BLaER1 (cell line): ENCODE data around the gene SLC1A4.

Experiments used
- H3K27ac ChIP-seq: shearing (Covaris generic); formaldehyde crosslinking; 2 replicates; pipeline ENCODE4 v1.8.1; 2022
- H3K27me3 ChIP-seq: shearing (Covaris generic); formaldehyde crosslinking; 2 replicates; pipeline ENCODE4 v1.8.1; 2022
- H3K36me3 ChIP-seq: shearing (Covaris generic); formaldehyde crosslinking; 2 replicates; pipeline ENCODE4 v1.8.1; 2022
- H3K4me1 ChIP-seq: shearing (Covaris generic); formaldehyde crosslinking; 2 replicates; pipeline ENCODE4 v1.8.1; 2022
- H3K4me2 ChIP-seq: shearing (Covaris generic); formaldehyde crosslinking; 2 replicates; pipeline ENCODE4 v1.8.1; 2022
- H3K4me3 ChIP-seq: shearing (Covaris generic); formaldehyde crosslinking; 2 replicates; pipeline ENCODE4 v1.8.1; 2022
- H3K9ac ChIP-seq: shearing (Covaris generic); formaldehyde crosslinking; 2 replicates; pipeline ENCODE4 v1.8.1; 2022
- H3K9me3 ChIP-seq: shearing (Covaris generic); formaldehyde crosslinking; 2 replicates; pipeline ENCODE4 v1.8.1; 2022
- H4K20me1 ChIP-seq: shearing (Covaris generic); formaldehyde crosslinking; 2 replicates; pipeline ENCODE4 v1.8.1; 2022
- Cebpa-rat ChIP-seq: shearing (Covaris generic); IDR thresholded peaks from 2 replicates; pipeline ENCODE4 v1.8.1; 2022

Gene SLC1A4

DNA sequence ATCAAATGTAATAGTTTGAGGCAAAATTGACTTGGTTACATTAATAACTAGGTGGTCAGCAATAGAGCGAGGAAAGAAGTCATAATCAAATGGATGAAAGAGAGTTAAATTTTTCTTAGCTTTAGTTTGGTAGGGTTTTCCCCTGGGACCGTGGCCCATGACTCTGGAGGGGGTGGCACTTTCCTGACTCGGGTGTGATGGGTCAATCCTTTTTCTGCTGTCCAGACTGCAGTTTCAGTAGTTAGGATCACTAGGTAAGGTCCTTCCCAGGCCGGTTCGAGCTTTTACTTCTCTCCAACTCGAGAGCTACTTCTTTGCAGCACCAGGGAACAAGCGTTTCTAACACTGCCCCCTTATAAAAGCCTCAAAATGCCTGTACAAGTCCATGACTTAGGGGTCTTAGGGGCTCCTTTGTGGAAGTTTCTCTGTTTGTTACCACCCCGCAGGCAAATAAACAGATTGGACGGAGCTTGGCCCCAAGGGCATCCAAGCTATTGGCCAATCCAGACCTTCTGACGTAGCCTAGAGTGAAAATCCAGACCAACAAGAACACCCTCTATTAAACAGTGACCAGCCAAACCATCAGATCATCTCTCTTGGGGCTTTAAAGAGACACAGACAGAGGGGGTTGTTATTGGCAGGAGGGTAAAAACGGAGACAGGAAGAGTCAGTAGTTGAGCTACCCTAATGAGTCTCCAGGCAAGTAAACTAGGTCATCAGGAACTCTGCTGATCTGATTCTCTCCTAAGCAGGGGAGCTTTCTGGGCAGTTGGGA, 57.6 kb downstream of the SLC1A4 start:
- Histone ChIP-seq H3K36me3 (peaks cover 49% of the 10 kb centered on the region), H3K4me2 (peak overlapping the region; percentile 44), H3K9me3 (peaks cover 53% of the 10 kb centered on the region), H3K27ac (no peak overlapping the region), H4K20me1 (no peaks in the 10 kb centered on the region), H3K27me3 (no peaks in the 10 kb centered on the region), H3K4me3 (no peak overlapping the region), H3K9ac (no peak overlapping the region), H3K4me1 (peaks cover 49% of the 10 kb centered on the region)
- TF ChIP-seq Cebpa-rat = no peak

DNA sequence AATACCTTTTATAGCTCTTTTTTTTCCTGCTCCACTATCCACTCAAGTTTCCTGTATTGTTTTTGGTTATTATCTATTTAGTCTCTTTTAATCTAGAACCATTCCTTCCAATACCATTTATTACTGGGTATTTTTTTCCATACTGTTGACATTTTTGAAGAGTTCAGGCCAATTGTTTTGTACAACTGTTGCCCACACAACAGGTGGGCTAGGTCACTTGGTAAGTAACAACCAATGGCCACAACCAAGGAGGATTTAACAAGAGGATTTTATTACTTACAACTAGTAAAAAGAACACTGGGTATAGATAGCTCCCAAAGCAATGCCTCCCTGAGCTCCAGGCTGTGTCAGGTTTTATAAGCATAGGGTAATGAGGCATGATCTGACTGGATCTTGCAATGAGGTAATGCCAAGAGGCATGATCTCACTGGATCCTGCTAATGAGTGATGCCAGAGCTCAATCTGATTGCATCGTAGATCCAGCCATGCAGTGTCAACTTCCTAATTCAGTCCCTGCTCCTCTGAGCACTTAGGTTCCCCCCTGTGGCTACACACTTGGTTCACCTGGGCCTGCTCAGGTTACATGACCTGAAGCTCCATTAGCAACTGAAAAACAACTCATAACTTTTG, 59.9 kb downstream of the SLC1A4 start:
- H3K4me1 ChIP-seq = peaks cover 46% of the 10 kb centered on the region
- H3K27me3 ChIP-seq = no peaks in the 10 kb centered on the region
- TF ChIP-seq Cebpa-rat = no peak
- no peak overlapping the region for H3K4me3 ChIP-seq
- H4K20me1 ChIP-seq = no peaks in the 10 kb centered on the region
- H3K27ac ChIP-seq = no peak overlapping the region
- peaks cover 50% of the 10 kb centered on the region for H3K9me3 ChIP-seq
- H3K36me3 ChIP-seq = peaks cover 46% of the 10 kb centered on the region
- no peak overlapping the region for H3K9ac ChIP-seq
- H3K4me2 ChIP-seq = no peak overlapping the region

DNA sequence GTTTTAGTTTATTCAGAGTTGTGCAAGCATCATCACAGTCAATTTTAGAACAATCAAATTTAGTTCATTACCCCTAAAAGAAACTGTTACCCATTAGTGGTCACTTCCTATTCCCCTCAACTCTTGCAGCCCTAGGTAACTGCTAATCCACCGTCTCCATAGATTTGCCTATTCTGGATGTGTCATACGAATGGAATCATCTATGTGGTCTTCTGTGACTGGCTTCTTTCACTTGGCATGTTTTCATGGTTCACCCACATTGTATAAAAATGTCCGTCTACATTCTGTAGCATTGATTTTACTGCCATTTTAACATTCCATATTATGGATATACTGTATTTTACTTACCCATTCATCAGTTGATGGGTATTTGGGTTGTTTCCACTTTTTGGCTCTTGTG, 61.7 kb downstream of the SLC1A4 start:
- Histone ChIP-seq H3K9me3 (peaks cover 32% of the 10 kb centered on the region), H3K9ac (no peak overlapping the region), H3K36me3 (peaks cover 29% of the 10 kb centered on the region), H3K27ac (no peak overlapping the region), H3K4me3 (no peak overlapping the region), H3K4me2 (no peak overlapping the region), H3K4me1 (peaks cover 54% of the 10 kb centered on the region), H3K27me3 (no peaks in the 10 kb centered on the region), H4K20me1 (no peaks in the 10 kb centered on the region)
- no peak for TF ChIP-seq Cebpa-rat

GRCh38 chr2:65053199-65053598, 64.0 kb downstream of the SLC1A4 start:
- no peaks in the 10 kb centered on the region for H3K27me3 ChIP-seq
- H3K36me3 ChIP-seq = peaks cover 9% of the 10 kb centered on the region
- H3K27ac ChIP-seq = no peak overlapping the region
- peak overlapping the region; percentile 95 for H3K4me2 ChIP-seq
- H4K20me1 ChIP-seq = peaks cover 8% of the 10 kb centered on the region
- peaks cover 22% of the 10 kb centered on the region for H3K9me3 ChIP-seq
- H3K4me1 ChIP-seq = peaks cover 47% of the 10 kb centered on the region
- H3K9ac ChIP-seq = no peak overlapping the region
- no peak for TF ChIP-seq Cebpa-rat
- H3K4me3 ChIP-seq = no peak overlapping the region

DNA sequence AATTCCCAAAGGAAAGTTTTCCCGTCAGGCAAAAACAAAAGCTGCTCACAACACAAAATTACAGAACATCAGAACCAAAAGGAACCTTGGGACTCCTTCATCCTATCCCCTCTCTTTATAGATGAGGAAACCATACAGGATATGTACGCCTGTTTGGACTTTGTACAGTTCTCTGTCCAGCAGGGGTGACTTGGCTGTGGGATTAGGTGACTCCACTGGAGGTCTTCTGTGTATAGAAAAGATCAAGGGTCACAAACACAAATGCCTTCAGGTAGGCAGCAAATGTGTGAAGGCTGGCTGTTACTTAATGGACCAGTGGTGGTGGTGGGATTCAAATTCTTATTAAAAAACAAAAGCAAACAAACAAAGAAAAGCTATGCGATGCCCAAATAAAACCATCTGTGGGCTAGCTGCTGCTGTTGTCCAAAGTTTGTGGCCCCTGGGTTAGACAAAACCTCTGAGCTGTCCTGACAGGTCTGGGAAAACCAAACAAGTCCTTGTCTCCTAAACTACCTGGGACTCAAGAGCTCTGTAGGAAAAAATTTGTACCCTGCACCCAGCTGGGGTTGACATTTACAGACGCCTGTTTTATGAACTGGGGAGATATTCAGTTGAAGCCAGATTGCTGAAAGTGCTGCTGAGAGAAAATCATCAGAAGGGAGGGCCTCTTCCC, 65.7 kb downstream of the SLC1A4 start:
- no peaks in the 10 kb centered on the region for H3K27me3 ChIP-seq
- H3K36me3 ChIP-seq = peaks cover 9% of the 10 kb centered on the region
- peaks cover 25% of the 10 kb centered on the region for H4K20me1 ChIP-seq
- peaks cover 13% of the 10 kb centered on the region for H3K9me3 ChIP-seq
- TF ChIP-seq Cebpa-rat = no peak
- peak overlapping the region; percentile 95 for H3K4me2 ChIP-seq
- H3K4me3 ChIP-seq = peak overlapping the region; percentile 91
- H3K27ac ChIP-seq = no peak overlapping the region
- H3K4me1 ChIP-seq = peaks cover 64% of the 10 kb centered on the region
- 0 out of 2 replicates have a peak overlapping the region, but pooled peaks have one; percentile 75 for H3K9ac ChIP-seq

DNA sequence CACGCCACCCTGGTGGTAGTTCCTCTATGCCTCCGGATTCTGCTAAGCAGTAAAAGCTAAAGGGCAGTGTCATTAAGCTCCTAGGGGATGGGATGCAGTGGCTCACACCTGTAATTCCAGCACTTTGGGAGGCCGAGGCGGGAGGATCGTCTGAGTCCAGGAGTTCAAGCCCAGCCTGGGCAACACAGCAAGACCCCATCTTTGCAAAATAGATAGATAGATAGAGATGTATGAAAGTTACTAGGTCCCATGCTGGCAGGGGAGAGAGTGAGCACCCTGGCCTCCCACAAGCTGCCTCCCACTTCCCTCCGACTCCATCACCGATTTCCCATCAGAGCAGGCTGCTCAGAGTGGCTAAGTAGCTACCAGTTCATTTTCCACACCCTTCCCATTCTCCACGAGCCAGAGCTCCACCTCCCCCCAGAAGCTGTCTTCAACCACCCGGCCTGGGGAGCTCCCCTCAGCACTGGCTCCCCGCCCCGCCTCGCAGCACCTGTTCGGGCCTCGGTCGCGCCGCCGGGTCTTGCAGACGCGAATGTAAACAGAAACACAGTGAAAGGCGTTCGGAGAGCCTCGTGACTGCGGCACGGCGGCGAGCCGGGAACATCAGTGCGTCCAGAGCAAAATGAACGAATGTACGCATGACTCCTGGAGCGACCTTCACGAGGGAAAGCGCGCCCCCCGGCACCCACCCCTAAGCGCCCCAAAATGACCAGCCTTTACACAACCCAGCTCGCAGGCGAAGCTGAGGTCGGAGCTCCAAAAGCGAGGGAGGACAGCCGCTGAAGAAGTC, 66.4 kb downstream of the SLC1A4 start:
- Histone ChIP-seq H3K4me2 (peak overlapping the region; percentile 95), H3K36me3 (peaks cover 9% of the 10 kb centered on the region), H3K9me3 (peaks cover 13% of the 10 kb centered on the region), H4K20me1 (peaks cover 33% of the 10 kb centered on the region), H3K4me1 (peaks cover 72% of the 10 kb centered on the region), H3K4me3 (peak overlapping the region; percentile 91), H3K27me3 (no peaks in the 10 kb centered on the region), H3K27ac (peak overlapping the region; percentile 66), H3K9ac (peak overlapping the region; percentile 75)
- no peak for TF ChIP-seq Cebpa-rat

GRCh38 chr2:65056215-65057053, 67.2 kb downstream of the SLC1A4 start, which contains the start of gene CEP68:
Gene CEP68 (plus strand): TSS chr2:65056416. CDS start chr2:65069445, 13,029 bp downstream.
- no peak for TF ChIP-seq Cebpa-rat
- peaks cover 80% of the 10 kb centered on the region for H3K4me1 ChIP-seq

DNA sequence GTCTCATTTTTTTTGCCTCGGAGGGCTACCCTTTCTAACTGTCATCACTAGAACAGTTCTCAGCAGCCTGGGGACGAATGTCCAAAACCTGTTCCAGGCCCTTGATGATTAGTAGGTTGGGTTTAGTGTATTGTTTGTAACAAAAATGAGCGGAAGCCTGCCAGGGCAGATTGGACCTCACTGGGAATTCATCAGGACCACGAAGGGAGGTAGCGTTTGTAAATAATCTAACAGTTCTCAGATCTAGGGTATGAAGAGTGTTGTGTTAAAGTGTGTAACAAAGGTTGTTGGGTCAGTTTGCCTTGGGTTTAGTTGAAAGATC, 67.8 kb downstream of the SLC1A4 start:
- Histone ChIP-seq H3K4me2 (peak overlapping the region; percentile 94), H3K27ac (peak overlapping the region; percentile 92), H4K20me1 (peaks cover 47% of the 10 kb centered on the region), H3K4me3 (peak overlapping the region; percentile 91), H3K36me3 (peaks cover 11% of the 10 kb centered on the region; the same call in 1 of the 2 replicates), H3K9ac (peak overlapping the region; percentile 95), H3K4me1 (peaks cover 86% of the 10 kb centered on the region), H3K27me3 (no peaks in the 10 kb centered on the region), H3K9me3 (peaks cover 4% of the 10 kb centered on the region; the same call in 1 of the 2 replicates)
- no peak for TF ChIP-seq Cebpa-rat

More at GRCh38 chr2:65056215-65057053, 67.2 kb downstream of the SLC1A4 start, which contains the start of gene CEP68:
- Histone ChIP-seq H3K27me3 (no peaks in the 10 kb centered on the region), H4K20me1 (peaks cover 41% of the 10 kb centered on the region), H3K4me3 (peak within 1 kb of the TSS; percentile 91), H3K36me3 (peaks cover 9% of the 10 kb centered on the region), H3K9me3 (peaks cover 9% of the 10 kb centered on the region), H3K27ac (peak within 1 kb of the TSS; percentile 92), H3K4me2 (peak within 1 kb of the TSS; percentile 95), H3K9ac (peak within 1 kb of the TSS; percentile 95)
